GM12891 (cell line): Measurements from ENCODE around the gene NDRG3.

Source experiments
- POLR2A ChIP-seq: IDR thresholded peaks from 2 replicates; pipeline ENCODE4 v1.6.1; 2011; ENCODE audit warnings: low read depth, low read length, control low read depth
- TAF1 ChIP-seq: IDR thresholded peaks from 2 replicates; pipeline ENCODE4 v1.6.1; 2011; ENCODE audit warnings: low read depth, low read length, control low read depth

DNA sequence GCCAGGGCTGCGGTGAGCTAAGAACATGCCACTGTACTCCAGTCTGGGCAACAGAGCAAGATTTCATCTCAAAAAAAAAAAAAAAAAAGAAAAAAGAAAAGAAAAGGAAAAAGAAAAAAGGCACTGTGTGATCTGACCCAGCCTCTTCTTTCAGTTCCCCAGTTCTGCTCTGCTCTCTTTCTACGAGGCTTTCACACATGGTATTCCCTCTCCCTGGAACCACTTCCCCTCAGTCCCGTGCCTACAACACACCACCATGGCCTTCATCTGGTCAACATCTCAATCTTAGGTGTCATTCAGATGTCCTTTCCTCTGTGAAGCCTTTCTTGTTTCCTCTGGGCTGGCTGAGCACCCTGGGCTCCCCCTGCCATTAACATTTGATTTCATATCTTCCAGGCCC, 29.9 kb upstream of the NDRG3 start:
- TF ChIP-seq POLR2A, result no peak
- no peak for TF ChIP-seq TAF1
